GM19023 (cell line): ENCODE results near the gene SHROOM2.
"Not testable (repeated sequence)": the region's sequence is repeated elsewhere in the genome, so short reads cannot be mapped to it uniquely, and the experiment has no call there.

Experiments used
- ATAC-seq: cut with Tn5 transposase; IDR thresholded peaks from one replicate; pipeline ENCODE4 v1.9.1; 2021; ENCODE audit warnings: mild to moderate bottlenecking, moderate library complexity; ENCODE audit not compliant: unreplicated experiment

Gene SHROOM2

DNA sequence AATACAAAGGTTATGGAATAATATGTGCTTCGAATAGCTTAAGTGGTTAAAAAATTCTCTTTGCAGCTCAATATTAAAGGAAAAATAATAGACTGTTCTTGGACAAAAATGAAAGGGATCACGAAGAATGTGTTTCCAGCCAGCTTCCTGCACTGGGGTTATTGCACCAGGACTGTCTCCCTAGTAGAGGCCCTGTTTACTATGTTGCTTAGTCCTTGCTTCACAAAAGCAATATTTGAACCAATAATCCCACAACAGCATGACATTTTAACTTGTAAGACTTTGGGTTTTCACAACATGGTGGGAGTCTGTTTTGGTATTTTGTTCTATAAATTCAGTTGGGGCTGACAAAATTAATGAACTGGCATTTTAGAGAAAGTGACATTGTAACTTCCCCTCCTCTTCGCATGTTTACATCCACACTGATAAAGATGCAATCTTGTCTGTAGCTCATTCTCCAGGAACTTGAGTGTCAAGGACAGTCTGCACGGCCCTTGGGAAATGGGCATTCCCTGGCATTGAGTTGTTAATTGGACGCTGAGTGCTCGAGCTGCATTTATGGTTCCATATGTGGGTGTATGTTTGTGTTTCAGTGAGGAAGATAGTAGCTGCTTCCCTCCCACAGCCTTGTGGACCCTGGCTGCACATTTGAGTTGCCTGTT, 39.0 kb downstream of the SHROOM2 start:
- ATAC-seq, result no peak

- ATAC-seq, result no peak
These were observed 39.7 kb downstream of the SHROOM2 start for GRCh38 chrX:9825966-9826365.

- ATAC-seq, result peak; percentile 86
These were observed 43.4 kb downstream of the SHROOM2 start for GRCh38 chrX:9829308-9830267.

DNA sequence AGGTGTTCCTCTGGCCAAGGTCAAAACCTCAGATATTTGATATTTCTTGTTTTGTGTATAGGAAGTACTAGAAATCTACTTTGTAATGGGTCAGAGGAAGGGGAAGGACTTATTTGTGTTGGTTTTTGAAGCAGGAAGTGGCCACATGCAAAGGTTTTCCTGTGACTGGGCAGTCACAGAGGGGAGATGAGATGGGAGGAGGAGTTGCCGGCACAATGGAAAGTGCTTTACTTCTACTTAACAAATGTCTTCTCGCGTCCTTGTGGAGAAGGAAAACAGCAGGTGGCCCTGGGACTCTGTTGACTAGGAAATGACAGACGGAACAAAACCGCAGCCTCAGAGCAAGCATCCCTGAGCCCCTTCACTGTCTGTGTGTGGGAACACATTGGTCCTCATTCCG, 46.6 kb downstream of the SHROOM2 start:
- ATAC-seq, result no peak

- no peak for ATAC-seq
These were observed 49.5 kb downstream of the SHROOM2 start for GRCh38 chrX:9835585-9836210.

- no peak for ATAC-seq
These were observed 56.3 kb downstream of the SHROOM2 start for GRCh38 chrX:9842541-9842940.

- no peak for ATAC-seq
These were observed 58.8 kb downstream of the SHROOM2 start for GRCh38 chrX:9844936-9845577.

- no peak for ATAC-seq
These were observed 59.3 kb downstream of the SHROOM2 start for GRCh38 chrX:9845578-9845952.

DNA sequence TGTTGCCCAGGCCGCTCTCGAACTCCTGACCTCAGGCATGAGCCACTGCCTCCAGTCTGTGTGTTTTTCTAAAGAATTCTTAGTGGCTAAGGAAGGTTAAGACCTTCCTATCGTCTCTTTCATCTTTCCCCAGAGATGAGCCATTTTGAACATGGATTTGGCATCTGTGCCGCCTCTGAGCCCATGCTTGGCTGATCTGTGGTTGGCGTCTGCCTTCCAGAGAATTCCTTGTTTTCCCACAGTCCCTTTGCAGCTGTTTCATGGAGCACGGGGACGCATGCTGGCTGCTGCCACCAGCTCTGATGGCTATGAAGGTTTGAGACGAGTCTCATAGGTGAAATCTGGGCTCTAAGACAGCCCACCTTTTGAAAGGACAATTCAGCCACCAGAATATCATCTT, 60.4 kb downstream of the SHROOM2 start:
- ATAC-seq, result no peak

- no peak for ATAC-seq
These were observed 60.8 kb downstream of the SHROOM2 start for GRCh38 chrX:9847071-9847470.

GRCh38 chrX:9848718-9849479, 62.7 kb downstream of the SHROOM2 start:
- ATAC-seq, result no peak

GRCh38 chrX:9851890-9852289, 65.7 kb downstream of the SHROOM2 start:
- no peak for ATAC-seq

- no peak for ATAC-seq
These were observed 67.1 kb downstream of the SHROOM2 start for GRCh38 chrX:9853307-9853706.

GRCh38 chrX:9855561-9856283, 69.5 kb downstream of the SHROOM2 start:
- ATAC-seq, result no peak

- no peak for ATAC-seq
These were observed 70.4 kb downstream of the SHROOM2 start for GRCh38 chrX:9856588-9856987.

DNA sequence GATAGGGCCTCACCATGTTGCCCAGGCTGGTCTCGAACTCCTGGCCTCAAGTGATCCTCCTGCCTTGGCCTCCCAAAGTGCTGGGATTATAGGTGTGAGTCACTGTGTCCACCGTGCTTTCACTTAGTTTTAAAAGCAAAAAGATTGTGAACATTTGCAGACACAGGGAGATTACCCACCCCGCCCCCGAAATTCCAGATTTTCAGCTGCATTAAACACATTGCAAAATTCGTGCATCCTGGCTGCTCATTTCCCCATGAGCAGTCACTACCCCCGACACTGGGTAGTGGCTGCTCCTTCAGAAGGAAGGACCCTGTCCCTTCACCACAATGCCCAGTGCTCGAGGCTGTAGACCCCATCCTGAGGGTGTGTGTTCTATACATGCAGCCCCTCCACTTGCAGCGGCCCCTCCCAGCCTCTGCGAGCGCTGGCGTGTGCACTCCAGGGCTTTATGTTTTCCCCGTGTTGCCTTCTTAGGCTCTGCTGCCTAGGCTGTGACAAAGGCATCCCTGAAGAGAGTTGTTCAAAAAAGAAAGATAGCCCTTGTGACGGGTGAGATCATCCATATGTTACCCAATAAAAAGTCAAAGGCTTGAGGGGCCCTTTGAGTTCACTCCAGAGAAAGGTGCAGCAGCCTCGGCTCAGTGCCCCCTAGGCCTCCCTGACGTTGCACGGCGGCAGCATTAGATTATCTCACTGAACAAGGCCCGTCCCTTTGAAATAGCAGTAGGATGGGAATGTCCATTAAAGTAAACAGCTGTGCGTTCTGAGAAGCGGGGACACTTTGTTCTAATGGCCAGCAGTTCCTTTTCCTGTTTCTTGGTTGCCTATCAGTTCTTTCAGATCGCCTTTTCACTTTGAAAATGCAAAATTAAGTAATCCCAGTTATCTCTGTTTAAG, 71.6 kb downstream of the SHROOM2 start:
- no peak for ATAC-seq

- ATAC-seq, result not testable (repeated sequence)
These were observed 72.5 kb downstream of the SHROOM2 start for GRCh38 chrX:9858684-9859083.

GRCh38 chrX:9859711-9860555, 73.7 kb downstream of the SHROOM2 start:
- ATAC-seq, result no peak
